Neuronal stem cell (in vitro differentiated cells): ENCODE measurements around the gene GNB2.

Source experiments
- DNase-seq: peaks from one replicate; pipeline ENCODE4 v3.0.0-alpha.2; 2013; ENCODE audit warnings: low spot score
- H2AFZ ChIP-seq: one replicate; pipeline ENCODE4 v1.6.1; 2013; ENCODE audit warnings: mild to moderate bottlenecking, low read length, inconsistent platforms
- H2AK5ac ChIP-seq: 2 replicates; pipeline ENCODE4 v1.6.1; 2013; ENCODE audit warnings: low read depth, mild to moderate bottlenecking, inconsistent platforms, low read length, moderate library complexity, mixed read lengths
- H2BK120ac ChIP-seq: 2 replicates; pipeline ENCODE4 v1.6.1; 2013; ENCODE audit warnings: low read depth, mild to moderate bottlenecking, inconsistent platforms, low read length, moderate library complexity, mixed read lengths
- H2BK12ac ChIP-seq: one replicate; pipeline ENCODE4 v1.6.1; 2013; ENCODE audit warnings: low read length, inconsistent platforms
- H2BK15ac ChIP-seq: 2 replicates; pipeline ENCODE4 v1.6.1; 2013; ENCODE audit warnings: mild to moderate bottlenecking, low read length, inconsistent platforms, mixed read lengths
- H2BK5ac ChIP-seq: one replicate; pipeline ENCODE4 v1.6.1; 2013; ENCODE audit warnings: inconsistent platforms, mild to moderate bottlenecking, low read length, moderate library complexity
- H3K14ac ChIP-seq: one replicate; pipeline ENCODE4 v1.6.1; 2013; ENCODE audit warnings: low read length, inconsistent platforms
- H3K18ac ChIP-seq: 2 replicates; pipeline ENCODE4 v1.6.1; 2013; ENCODE audit warnings: low read length, inconsistent platforms
- H3K23ac ChIP-seq: 2 replicates; pipeline ENCODE4 v1.6.1; 2013; ENCODE audit warnings: low read depth, mild to moderate bottlenecking, mixed read lengths, low read length, inconsistent platforms; ENCODE audit not compliant: poor library complexity
- H3K27ac ChIP-seq: replicated peaks from 3 replicates; pipeline ENCODE4 v1.5.1; 2013; ENCODE audit warnings: low read length, inconsistent platforms
- H3K27me3 ChIP-seq, 3 experiments: 2 replicates each; pipeline ENCODE4 v1.6.1; 2013; ENCODE audit warnings: low read length in 3 of 3, mild to moderate bottlenecking in 2 of 3, inconsistent platforms in 1 of 3, low read depth in 1 of 3, mixed read lengths in 1 of 3, moderate library complexity in 1 of 3; ENCODE audit not compliant: control insufficient read depth in 3 of 3, insufficient read depth in 3 of 3
- H3K36me3 ChIP-seq, 2 donors: replicated peaks in 1 of 2; 2 replicates each; pipeline ENCODE4 v1.6.1; 2013; ENCODE audit warnings: low read length in 2 of 2; ENCODE audit not compliant: control insufficient read depth in 2 of 2, insufficient read depth in 2 of 2
- H3K4ac ChIP-seq: 2 replicates; pipeline ENCODE4 v1.6.1; 2013; ENCODE audit warnings: inconsistent platforms, mild to moderate bottlenecking, low read length, moderate library complexity
- H3K4me1 ChIP-seq, 2 donors: 1 replicate in 1 of 2; 2 replicates in 1 of 2; pipeline ENCODE4 v1.6.1; 2013; ENCODE audit warnings: low read length in 2 of 2, low read depth in 1 of 2; ENCODE audit not compliant: control insufficient read depth in 2 of 2, insufficient read depth in 1 of 2
- H3K4me2 ChIP-seq: one replicate; pipeline ENCODE4 v1.6.1; 2013; ENCODE audit warnings: mild to moderate bottlenecking, low read length, inconsistent platforms; ENCODE audit not compliant: insufficient read depth, poor library complexity, severe bottlenecking
- H3K4me3 ChIP-seq, 2 donors: 2 replicates each; pipeline ENCODE4 v1.5.1; 2013; ENCODE audit warnings: low read length in 2 of 2, mild to moderate bottlenecking in 2 of 2, inconsistent platforms in 1 of 2, moderate library complexity in 1 of 2
- H3K79me1 ChIP-seq: one replicate; pipeline ENCODE4 v1.6.1; 2013; ENCODE audit warnings: low read depth, mild to moderate bottlenecking, inconsistent platforms, low read length, moderate library complexity
- H3K9ac ChIP-seq: one replicate; pipeline ENCODE4 v1.6.1; 2013; ENCODE audit warnings: mild to moderate bottlenecking, low read depth, low read length, inconsistent platforms; ENCODE audit not compliant: poor library complexity
- H3K9me3 ChIP-seq, 2 donors: replicated peaks in 1 of 2; 2 replicates each; pipeline versions ENCODE3 to v1.6.1; 2013; ENCODE audit warnings: low read length in 2 of 2, mild to moderate bottlenecking in 2 of 2, inconsistent platforms in 1 of 2, low read depth in 1 of 2, mixed read lengths in 1 of 2, moderate library complexity in 1 of 2; ENCODE audit not compliant: control insufficient read depth in 2 of 2, insufficient read depth in 1 of 2
- H4K8ac ChIP-seq: one replicate; pipeline ENCODE4 v1.6.1; 2013; ENCODE audit warnings: low read depth, mild to moderate bottlenecking, inconsistent platforms, low read length, moderate library complexity
- H4K91ac ChIP-seq: one replicate; pipeline ENCODE4 v1.6.1; 2013; ENCODE audit warnings: low read length, low read depth, mild to moderate bottlenecking, inconsistent platforms; ENCODE audit not compliant: poor library complexity
- WGBS, 2 donors: extraction: QIAGEN DNeasy Blood & Tissue Kit; methylation state at CpG; one replicate each; pipeline ENCODE4 v1.1.7; 2013; ENCODE audit warnings: missing lambda C conversion rate in 2 of 2, mixed read lengths in 1 of 2; ENCODE audit not compliant: insufficient read length in 2 of 2, insufficient replicate concordance in 1 of 2; ENCODE audit errors: extremely low coverage in 2 of 2; 5-methylcytosine and 5-hydroxymethylcytosine counted together

The GNB2 gene

GRCh38 chr7:100692578-100692961 lies 19.0 kb downstream of the GNB2 start:
- no peaks in the 10 kb centered on the region for H3K9me3 ChIP-seq
- H3K27me3 ChIP-seq: peaks cover 0 to 2% (median 0%) of the 10 kb centered on the region in 3 experiments
- H3K79me1 ChIP-seq: peaks cover 18% of the 10 kb centered on the region
- H3K14ac ChIP-seq: no peak overlapping the region
- H3K36me3 ChIP-seq: peaks cover 27 to 44% of the 10 kb centered on the region in 2 donors
- no peak overlapping the region for H4K8ac ChIP-seq
- no peak overlapping the region for H2BK120ac ChIP-seq
- no peak overlapping the region for H3K23ac ChIP-seq
- H3K27ac ChIP-seq: no peak overlapping the region
- no peak for DNase-seq
- no peak overlapping the region for H2BK5ac ChIP-seq
- H3K4ac ChIP-seq: no peak overlapping the region
- peak overlapping the region; percentile 74 to 79 for H3K4me3 ChIP-seq
- no CpG with 5 or more reads among the region's 6 CpGs for WGBS, 2 donors
- H3K4me2 ChIP-seq: peak overlapping the region; percentile 69
- peak overlapping the region; percentile 12 for H2AK5ac ChIP-seq
- H2AFZ ChIP-seq: no peak overlapping the region
- H3K18ac ChIP-seq: no peak overlapping the region
- no peak overlapping the region for H2BK12ac ChIP-seq
- H3K9ac ChIP-seq: no peak overlapping the region
- peaks cover 9 to 21% of the 10 kb centered on the region in 2 donors for H3K4me1 ChIP-seq
- H4K91ac ChIP-seq: no peak overlapping the region
- H2BK15ac ChIP-seq: no peak overlapping the region

- Histone ChIP-seq H3K4ac (no peak overlapping the region), H3K4me2 (peak overlapping the region; percentile 69), H3K9me3 (no peaks in the 10 kb centered on the region), H3K27ac (peak overlapping the region; percentile 63), H3K79me1 (peaks cover 11% of the 10 kb centered on the region), H2BK12ac (no peak overlapping the region), H3K4me3 (peak overlapping the region; percentile 74 to 79), H2BK120ac (no peak overlapping the region), H2AFZ (peak overlapping the region; percentile 53), H3K27me3 (peaks cover 0 to 2% (median 0%) of the 10 kb centered on the region in 3 experiments), H2BK5ac (peak overlapping the region; percentile 7), H3K9ac (peak overlapping the region; percentile 95), H3K14ac (no peak overlapping the region), H3K36me3 (peaks cover 17 to 34% of the 10 kb centered on the region in 2 donors), H3K4me1 (peaks cover 9 to 21% of the 10 kb centered on the region in 2 donors), H4K91ac (no peak overlapping the region), H3K18ac (peak overlapping the region; percentile 96), H3K23ac (no peak overlapping the region), H4K8ac (no peak overlapping the region), H2AK5ac (peak overlapping the region; percentile 3), H2BK15ac (no peak overlapping the region)
- DNase-seq: no peak
- no CpG with 5 or more reads among the region's 81 CpGs for WGBS, 2 donors
Observed at GRCh38 chr7:100693312-100694097, 20.0 kb downstream of the GNB2 start.

DNA sequence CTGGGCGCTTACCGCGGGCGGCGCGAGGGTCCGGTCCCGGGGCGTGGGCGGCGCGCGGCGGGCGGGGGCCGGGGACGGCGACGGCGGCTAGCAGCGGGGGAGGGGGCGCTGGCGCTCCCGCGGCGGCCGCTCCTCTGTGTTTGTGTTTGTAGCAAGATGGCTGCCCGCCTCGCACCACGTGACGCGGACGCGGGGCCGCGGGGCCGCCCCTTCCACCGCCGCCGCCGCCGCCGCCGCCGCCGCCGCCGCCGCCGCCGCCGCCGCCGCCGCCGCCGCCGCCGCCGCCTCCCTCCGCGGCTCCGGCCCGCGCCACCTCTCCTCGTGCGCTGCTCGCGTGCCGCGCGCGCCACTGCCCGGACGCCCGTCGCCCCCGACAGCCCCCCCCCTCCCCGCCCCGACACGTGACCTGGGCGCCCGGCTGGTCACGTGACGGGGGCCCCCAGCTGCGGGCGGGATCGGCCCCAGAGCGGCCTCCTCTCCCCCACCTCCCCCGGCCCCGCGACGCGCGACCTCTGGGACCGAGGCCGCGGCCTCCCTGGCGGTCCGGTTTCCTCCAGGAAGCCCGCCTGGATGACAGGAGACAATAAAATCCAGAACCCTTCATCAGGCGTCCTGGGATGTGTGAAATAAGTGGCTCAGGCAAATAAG lies 20.7 kb downstream of the GNB2 start, which contains the start of gene GIGYF1:
Gene GIGYF1 (minus strand): TSS at position 153 of the 648 bp plus-strand sequence. CDS start 6,012 bp downstream, outside the sequence.
- Histone ChIP-seq H3K14ac (no peak within 1 kb of the TSS), H3K36me3 (peaks cover 11 to 27% of the 10 kb centered on the region in 2 donors), H3K23ac (no peak within 1 kb of the TSS), H2BK120ac (no peak within 1 kb of the TSS), H2BK12ac (no peak within 1 kb of the TSS), H4K8ac (no peak within 1 kb of the TSS), H2BK5ac (peak within 1 kb of the TSS; percentile 7), H4K91ac (no peak within 1 kb of the TSS), H3K4me2 (peak within 1 kb of the TSS; percentile 69), H3K27ac (peak within 1 kb of the TSS; percentile 63), H3K27me3 (peaks cover 0 to 2% (median 0%) of the 10 kb centered on the region in 3 experiments), H3K4me3 (peak within 1 kb of the TSS; percentile 74 to 79), H2BK15ac (no peak within 1 kb of the TSS), H3K18ac (peak within 1 kb of the TSS; percentile 96), H2AK5ac (peak within 1 kb of the TSS; percentile 79), H3K9me3 (no peaks in the 10 kb centered on the region), H2AFZ (peak within 1 kb of the TSS; percentile 79), H3K4me1 (peaks cover 9 to 21% of the 10 kb centered on the region in 2 donors), H3K9ac (peak within 1 kb of the TSS; percentile 95), H3K4ac (no peak within 1 kb of the TSS), H3K79me1 (peaks cover 9% of the 10 kb centered on the region)
- DNase-seq: no peak
- WGBS, 2 donors: no CpG with 5 or more reads among the region's 102 CpGs

DNA sequence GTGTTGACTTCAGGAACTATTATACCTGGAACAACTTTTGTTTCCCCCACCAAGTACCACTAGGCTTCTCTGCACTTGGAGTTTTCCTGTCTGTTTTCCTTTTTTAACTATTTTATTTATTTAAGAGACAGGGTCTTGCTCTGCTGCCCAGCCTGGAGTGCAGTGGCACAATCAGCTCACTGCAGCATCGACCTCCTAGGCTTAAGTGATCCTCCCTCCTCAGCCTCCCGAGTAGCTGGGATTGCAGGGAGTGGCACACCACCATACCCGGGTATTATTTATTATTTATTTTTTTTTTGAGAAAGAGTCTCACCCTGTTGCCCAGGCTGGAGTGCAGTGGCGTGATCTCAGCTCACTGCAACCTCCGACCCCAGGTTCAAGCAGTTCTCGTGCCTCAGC lies 22.6 kb downstream of the GNB2 start:
- no CpG with 5 or more reads among the region's 6 CpGs for WGBS, 2 donors
- Histone ChIP-seq H3K14ac (no peak overlapping the region), H2AK5ac (no peak overlapping the region), H4K91ac (no peak overlapping the region), H3K18ac (no peak overlapping the region), H3K36me3 (peaks cover 3 to 12% of the 10 kb centered on the region in 2 donors), H2BK15ac (no peak overlapping the region), H2BK120ac (no peak overlapping the region), H2AFZ (no peak overlapping the region), H3K4me1 (peaks cover 6 to 16% of the 10 kb centered on the region in 2 donors), H3K23ac (no peak overlapping the region), H3K27me3 (peaks cover 0 to 2% (median 0%) of the 10 kb centered on the region in 3 experiments), H3K4me3 (no peak overlapping the region), H3K9me3 (no peaks in the 10 kb centered on the region), H2BK5ac (no peak overlapping the region), H3K79me1 (peaks cover 3% of the 10 kb centered on the region), H2BK12ac (no peak overlapping the region), H3K4ac (no peak overlapping the region), H3K27ac (no peak overlapping the region), H3K9ac (no peak overlapping the region), H4K8ac (no peak overlapping the region), H3K4me2 (no peak overlapping the region)
- DNase-seq: no peak
